GM12873 (cell line): ENCODE measurements around the gene RAB3A.

Source experiments
- TF ChIP-seq, protein P1 (sequence below): IDR thresholded peaks from 2 replicates; pipeline ENCODE4 v1.5.1; 2012; ENCODE audit warnings: low read depth, mild to moderate bottlenecking, moderate library complexity, low read length, control low read depth; ENCODE audit not compliant: insufficient read depth; ENCODE audit errors: missing control alignments

The RAB3A gene, protein sequence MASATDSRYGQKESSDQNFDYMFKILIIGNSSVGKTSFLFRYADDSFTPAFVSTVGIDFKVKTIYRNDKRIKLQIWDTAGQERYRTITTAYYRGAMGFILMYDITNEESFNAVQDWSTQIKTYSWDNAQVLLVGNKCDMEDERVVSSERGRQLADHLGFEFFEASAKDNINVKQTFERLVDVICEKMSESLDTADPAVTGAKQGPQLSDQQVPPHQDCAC

GRCh38 chr19:18203863-18204393, at the start of gene RAB3A:
Gene RAB3A (minus strand): TSS chr19:18204042. CDS start chr19:18202740, 1,302 bp downstream.
- TF ChIP-seq, protein P1, sequence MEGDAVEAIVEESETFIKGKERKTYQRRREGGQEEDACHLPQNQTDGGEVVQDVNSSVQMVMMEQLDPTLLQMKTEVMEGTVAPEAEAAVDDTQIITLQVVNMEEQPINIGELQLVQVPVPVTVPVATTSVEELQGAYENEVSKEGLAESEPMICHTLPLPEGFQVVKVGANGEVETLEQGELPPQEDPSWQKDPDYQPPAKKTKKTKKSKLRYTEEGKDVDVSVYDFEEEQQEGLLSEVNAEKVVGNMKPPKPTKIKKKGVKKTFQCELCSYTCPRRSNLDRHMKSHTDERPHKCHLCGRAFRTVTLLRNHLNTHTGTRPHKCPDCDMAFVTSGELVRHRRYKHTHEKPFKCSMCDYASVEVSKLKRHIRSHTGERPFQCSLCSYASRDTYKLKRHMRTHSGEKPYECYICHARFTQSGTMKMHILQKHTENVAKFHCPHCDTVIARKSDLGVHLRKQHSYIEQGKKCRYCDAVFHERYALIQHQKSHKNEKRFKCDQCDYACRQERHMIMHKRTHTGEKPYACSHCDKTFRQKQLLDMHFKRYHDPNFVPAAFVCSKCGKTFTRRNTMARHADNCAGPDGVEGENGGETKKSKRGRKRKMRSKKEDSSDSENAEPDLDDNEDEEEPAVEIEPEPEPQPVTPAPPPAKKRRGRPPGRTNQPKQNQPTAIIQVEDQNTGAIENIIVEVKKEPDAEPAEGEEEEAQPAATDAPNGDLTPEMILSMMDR = no peak

GRCh38 chr19:18253130-18253529, 49.3 kb upstream of the RAB3A start:
- TF ChIP-seq, protein P1 = no peak

DNA sequence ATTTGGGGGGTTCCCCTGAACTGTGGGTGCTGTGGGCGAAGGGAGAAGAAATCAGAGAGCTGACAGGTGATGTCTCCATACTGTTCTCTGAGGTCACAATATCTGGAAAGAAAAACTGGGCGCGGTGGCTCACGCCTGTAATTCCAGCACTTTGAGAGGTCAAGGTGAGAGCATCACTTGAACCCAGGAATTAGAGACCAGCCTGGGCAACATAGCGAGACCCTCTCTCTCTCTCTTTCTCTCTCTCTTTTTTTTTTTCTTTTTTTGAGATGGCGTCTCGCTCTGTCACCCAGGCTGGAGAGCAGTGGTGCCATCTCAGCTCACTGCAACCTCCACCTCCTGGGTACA, 48.5 kb upstream of the RAB3A start:
- TF ChIP-seq, protein P1 = no peak

DNA sequence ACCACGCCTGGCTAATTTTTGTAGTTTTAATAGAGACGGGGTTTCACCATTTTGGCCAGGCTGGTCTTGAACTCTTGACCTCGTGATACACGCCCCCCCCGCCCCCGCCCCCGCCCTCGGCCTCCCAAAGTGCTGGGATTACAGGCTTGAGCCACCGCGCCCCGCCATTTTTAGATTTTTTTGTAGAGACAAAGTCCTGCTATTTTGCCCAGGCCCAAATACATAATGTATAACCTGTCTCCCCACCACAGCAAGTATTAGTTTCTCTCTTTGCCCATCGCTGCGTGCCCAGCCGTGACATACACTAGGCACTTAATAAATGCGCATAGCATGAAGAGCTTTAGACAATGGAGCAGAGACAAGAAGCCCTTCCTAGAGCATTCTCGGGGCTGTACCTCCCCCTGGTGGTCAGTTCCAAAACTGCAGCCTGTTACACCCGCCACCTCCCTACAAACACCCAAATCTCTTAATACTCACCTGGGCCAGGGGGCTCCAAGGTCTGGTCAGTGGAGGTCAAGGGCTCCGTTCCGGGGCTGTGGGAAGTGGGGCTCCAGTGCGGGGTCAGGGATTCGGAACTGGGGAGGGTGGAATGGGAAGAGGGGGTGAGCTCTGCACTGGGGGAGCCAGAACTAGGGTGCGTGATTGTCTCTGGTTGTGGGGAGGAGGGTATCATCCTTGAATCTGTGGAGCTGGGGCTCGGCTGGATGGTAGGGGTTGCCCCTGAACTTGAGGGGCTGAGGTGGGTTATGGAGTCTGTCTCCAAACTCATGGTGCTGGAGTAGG, 47.9 kb upstream of the RAB3A start:
- TF ChIP-seq, protein P1 = peak; percentile 97

DNA sequence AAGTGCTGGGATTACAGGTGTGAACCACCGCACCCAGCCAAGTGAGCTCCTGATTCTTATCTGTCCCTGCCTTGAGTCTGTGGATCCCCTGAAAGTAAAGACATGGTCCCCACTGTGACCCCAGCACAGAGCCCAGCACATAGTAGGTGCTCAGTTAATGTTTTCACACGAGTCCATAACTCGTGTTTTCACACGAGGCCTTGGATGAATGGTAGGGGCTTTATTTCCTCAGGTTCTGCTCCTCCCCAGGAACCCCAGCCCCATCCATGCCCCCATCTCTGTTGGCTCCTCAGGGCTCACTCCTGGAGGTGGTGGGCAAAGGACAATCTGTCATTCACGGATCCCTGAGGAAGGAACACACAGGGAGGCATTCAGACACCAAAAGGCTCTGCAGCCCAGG, 46.0 kb upstream of the RAB3A start:
- TF ChIP-seq, protein P1 = no peak

- TF ChIP-seq, protein P1 = no peak
These were observed 41.5 kb upstream of the RAB3A start for GRCh38 chr19:18245297-18245696.

GRCh38 chr19:18239303-18239702, 35.5 kb upstream of the RAB3A start:
- TF ChIP-seq, protein P1 = no peak
